NT2/D1 (cell line): ENCODE results near the gene ERC2.

Source experiments
- SUZ12 ChIP-seq: IDR thresholded peaks from 2 replicates; pipeline ENCODE4 v1.6.1; 2011; ENCODE audit not compliant: insufficient read length, insufficient read depth; ENCODE audit errors: extremely low read depth
- ZNF274 ChIP-seq: IDR thresholded peaks from 2 replicates; pipeline ENCODE4 v1.6.1; 2011; ENCODE audit warnings: mild to moderate bottlenecking, low read depth, low read length

DNA sequence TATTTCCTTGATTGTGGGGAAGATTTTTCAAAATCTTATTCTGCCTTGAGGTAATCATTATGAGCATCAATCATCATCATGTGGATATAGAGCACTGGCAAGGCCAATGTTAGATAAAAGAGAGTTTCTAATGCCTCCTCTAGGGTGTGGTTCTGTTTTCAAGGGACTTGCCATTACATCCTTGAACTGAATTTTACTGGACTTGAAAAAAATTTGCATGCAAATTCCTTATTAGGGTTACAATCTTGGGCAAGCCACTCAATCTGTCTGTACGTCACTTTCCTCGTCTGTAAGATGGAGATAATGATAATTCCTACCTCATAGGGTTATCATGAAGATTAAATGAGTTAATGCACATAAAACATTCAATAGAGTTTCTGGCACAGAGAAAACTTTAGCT, 825.0 kb downstream of the ERC2 start:
- TF ChIP-seq ZNF274 (no peak), SUZ12 (no peak)
